Activated gamma-delta T cell (primary cell): ENCODE measurements around the gene GUF1.
A peak's percentile ranks its signal among the peaks of the same experiment; 100 is the strongest.
"Not testable (repeated sequence)": the region's sequence is repeated elsewhere in the genome, so short reads cannot be mapped to it uniquely, and the experiment has no call there.

Experiments used
- DNase-seq: peaks from one replicate; lab custom pipeline; 2025; lab: John Stamatoyannopoulos, UW

Gene GUF1

GRCh38 chr4:44701037-44701436, 22.8 kb downstream of the GUF1 start:
- no peak for DNase-seq

GRCh38 chr4:44704673-44705072, 26.5 kb downstream of the GUF1 start:
- no peak for DNase-seq

GRCh38 chr4:44713125-44713524, 34.9 kb downstream of the GUF1 start:
- DNase-seq, result no peak

GRCh38 chr4:44716597-44716996, 38.4 kb downstream of the GUF1 start:
- DNase-seq, result no peak

- DNase-seq, result no peak
These were observed 42.2 kb downstream of the GUF1 start for GRCh38 chr4:44720371-44720770.

- DNase-seq, result no peak
These were observed 43.8 kb downstream of the GUF1 start for GRCh38 chr4:44722001-44722400.

GRCh38 chr4:44725166-44725565, 46.9 kb downstream of the GUF1 start:
- DNase-seq, result no peak

- no peak for DNase-seq
These were observed 47.5 kb downstream of the GUF1 start for GRCh38 chr4:44725726-44726037.

GRCh38 chr4:44726038-44726871, 48.0 kb downstream of the GUF1 start, which contains the start of gene GNPDA2:
GNPDA2 (minus strand) TSS chr4:44726556; CDS start chr4:44722207, 4,349 bp downstream.
- DNase-seq, result peak; percentile 70

- DNase-seq, result no peak
These were observed 49.3 kb downstream of the GUF1 start for GRCh38 chr4:44727471-44727870.

GRCh38 chr4:44728694-44729093, 50.5 kb downstream of the GUF1 start:
- DNase-seq, result not testable (repeated sequence)

- no peak for DNase-seq
These were observed 58.7 kb downstream of the GUF1 start for GRCh38 chr4:44736900-44737299.

- DNase-seq, result no peak
These were observed 60.4 kb downstream of the GUF1 start for GRCh38 chr4:44738615-44739014.

GRCh38 chr4:44740201-44740600, 62.0 kb downstream of the GUF1 start:
- no peak for DNase-seq
